Central memory CD4-positive, alpha-beta T cell (primary cell): ENCODE data around the gene PAX1.

ENCODE experiments used
- DNase-seq: peaks from one replicate; pipeline ENCODE4 v3.0.0; 2022

Gene PAX1

DNA sequence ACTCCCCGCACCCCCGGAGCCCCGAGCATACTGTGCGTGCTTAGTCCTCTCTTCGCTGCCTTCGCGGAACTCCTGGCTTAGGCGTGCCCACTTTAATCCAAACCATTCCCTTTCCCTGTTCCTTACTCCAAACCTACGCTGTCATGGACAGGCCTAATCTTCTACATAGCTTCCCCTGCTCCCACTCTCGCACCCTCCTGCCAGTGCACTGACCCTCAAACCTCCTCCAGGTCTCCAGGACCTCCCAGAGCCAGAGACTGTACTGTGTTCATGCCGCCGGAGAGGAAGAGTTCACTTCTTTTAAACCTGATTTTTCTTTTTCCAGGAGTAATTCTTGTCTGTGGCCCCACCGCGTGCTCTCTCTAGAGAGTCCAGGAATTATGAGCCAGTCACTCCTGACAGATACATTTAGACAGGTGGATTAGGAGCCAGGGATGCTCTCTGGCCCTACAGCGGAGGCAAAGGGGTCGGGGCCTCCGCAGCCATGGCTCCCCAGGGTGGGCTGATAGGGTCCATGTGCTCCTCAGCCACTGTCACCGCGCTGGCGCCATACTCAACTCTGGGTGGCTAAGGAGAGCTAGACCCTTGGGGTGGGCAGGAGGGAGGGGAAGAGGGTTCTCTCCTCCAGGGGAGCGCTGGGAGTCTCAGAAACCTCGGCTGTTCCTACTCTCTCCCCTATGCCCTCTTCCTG is 1.6 kb upstream of the PAX1 start:
- DNase-seq: no peak

DNA sequence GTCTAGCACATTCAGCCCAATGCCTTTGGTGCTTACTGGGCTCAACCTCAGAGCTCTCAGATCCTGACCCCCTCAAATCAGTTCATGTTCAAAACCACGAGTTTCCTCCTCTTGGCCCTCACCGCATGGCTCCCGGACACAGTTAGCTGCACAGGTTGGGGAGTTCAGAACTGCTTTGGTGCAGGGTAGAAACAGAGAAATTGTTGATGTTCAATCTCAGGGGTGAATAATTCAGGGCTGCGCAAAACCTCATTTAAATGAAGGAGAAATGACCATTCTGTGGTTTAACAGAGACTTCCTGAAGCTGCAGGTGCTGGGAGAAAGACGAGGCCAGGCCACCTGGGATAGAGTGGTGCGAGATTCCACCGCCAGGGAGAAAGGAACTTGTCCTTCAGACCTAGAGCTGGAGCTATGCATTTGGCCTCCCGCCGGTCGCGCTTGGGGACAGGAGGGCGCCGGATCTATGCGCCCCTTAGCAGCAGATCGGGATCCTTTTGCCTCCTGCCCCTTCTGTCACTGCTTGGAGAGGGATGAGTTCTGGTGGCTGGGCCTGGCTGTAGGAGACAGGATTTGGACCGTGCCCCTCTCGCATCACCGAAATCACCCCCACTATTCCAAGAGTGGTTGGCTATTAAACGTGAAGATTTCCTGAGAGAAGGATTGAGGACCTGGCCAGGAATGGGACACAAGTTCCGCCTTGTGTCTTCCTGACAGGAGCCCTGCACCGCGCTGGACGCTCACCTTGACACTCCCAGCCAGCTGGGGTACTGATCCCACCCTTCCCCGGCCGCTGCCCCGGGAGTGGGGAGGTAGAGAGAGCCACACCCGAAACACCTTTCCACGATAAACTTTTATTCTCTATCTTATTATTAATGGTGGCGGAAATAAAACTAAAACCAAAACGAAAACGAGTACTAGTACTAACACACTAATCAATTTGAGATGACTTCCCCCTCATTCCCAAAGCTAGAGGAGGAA is 767 bp upstream of the PAX1 start:
- DNase-seq: no peak

DNA sequence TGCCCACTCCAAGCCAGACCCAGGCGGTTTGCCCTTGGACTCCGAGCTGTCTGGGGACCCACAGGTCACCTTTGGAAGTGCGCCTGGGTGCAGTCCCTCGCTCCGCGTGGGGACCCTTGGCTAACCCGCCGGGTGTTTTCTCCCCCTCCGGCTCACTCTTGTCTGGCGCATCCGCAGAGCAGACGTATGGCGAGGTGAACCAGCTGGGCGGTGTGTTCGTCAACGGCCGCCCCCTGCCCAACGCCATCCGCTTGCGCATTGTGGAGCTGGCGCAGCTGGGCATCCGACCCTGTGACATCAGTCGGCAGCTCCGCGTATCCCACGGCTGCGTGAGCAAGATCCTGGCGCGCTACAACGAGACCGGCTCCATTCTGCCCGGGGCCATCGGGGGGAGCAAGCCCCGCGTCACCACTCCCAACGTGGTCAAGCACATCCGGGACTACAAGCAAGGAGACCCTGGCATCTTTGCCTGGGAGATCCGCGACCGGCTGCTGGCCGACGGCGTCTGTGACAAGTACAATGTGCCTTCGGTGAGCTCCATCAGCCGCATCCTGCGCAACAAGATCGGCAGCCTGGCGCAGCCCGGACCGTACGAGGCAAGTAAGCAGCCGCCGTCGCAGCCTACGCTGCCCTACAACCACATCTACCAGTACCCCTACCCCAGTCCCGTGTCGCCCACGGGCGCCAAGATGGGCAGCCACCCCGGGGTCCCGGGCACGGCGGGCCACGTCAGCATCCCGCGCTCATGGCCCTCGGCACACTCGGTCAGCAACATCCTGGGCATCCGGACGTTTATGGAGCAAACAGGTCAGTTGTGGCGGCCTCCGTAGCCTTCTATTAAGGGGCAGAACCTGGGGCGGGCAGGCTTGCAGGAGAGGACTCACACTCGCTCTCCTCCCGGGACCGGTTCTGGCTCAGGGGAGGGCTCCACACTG is 1.1 kb downstream of the PAX1 start:
- DNase-seq: no peak

DNA sequence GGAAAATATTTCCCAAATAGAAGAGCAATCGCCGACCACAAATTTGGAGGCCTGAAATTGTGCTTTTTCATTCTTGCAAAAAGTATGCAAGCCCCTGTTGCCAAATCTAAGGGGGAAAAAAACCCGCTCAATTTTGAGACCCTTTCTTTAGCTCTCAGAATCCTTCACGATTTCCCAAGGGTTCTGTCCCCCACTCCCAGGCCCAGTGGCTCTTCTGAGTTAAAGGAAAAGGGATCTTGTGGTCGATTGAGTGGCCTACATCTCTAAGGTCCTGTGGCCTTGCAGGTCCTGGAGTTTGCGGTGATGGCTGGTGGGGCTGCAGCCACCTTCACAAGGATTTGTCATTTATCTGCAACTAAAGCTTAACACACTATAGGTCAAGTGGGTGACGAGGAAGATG is 1.8 kb downstream of the PAX1 start:
- no peak for DNase-seq

DNA sequence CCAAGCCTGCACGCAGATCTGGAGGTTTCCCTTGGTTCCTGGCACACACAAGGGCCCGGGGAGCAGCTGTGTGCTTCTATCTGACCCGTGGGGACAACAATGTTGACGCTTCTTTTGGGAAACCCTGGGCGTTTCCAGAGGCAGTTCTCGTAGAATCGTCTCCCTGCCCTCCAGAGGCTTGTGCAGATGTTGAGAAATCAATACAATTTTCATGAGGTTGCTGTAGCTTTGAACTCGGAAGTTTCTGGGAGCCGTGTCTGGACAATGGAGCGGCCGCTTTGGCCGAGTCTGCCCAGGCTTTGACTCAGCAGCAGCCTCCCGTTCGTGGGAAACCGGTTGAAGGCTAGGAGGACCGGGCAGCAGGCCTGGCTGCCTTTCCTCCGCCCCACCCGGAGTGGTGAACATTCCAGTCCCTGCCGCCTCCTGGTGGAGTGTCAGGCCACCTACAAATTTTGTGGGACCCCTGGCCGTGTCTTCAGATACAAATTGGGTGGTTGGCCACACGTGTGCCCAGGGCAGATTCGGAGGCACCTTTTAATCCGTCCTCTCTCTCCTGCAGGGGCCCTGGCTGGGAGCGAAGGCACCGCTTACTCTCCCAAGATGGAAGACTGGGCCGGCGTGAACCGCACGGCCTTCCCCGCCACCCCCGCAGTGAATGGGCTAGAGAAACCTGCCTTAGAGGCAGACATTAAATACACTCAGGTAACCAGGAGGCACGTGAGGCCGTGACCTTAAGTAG is 2.7 kb downstream of the PAX1 start:
- DNase-seq: no peak

DNA sequence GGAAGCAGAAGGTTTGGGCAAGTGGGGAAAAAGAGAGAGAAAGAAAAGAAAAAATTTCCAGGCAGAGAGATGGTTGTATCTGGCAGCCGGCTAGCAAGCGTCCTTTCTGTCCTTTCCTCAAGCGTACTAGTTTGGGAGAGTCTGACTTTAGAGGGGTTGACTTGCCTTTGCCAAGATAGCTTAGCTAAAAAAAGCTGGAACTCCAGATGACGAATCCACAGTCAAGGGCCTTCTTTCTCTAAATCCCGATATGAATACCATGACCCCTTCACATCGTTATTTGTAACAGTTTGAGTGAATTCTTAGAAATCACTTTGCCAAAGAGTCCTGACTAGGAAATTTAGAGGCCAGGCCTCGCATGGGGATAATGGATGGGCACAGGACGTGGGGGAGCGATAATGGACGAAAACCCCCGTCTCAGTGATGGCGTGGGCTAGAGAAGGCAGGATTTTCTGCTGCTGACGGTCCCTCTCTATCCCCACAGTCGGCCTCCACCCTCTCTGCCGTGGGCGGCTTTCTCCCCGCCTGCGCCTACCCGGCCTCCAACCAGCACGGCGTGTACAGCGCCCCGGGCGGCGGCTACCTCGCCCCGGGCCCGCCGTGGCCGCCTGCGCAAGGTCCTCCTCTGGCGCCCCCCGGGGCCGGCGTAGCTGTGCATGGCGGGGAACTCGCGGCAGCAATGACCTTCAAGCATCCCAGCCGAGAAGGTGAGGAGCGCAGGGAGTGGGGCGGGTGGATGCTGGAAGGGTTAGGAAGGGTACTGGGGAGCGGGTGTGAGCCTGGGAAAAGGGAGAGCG is 3.5 kb downstream of the PAX1 start:
- no peak for DNase-seq

DNA sequence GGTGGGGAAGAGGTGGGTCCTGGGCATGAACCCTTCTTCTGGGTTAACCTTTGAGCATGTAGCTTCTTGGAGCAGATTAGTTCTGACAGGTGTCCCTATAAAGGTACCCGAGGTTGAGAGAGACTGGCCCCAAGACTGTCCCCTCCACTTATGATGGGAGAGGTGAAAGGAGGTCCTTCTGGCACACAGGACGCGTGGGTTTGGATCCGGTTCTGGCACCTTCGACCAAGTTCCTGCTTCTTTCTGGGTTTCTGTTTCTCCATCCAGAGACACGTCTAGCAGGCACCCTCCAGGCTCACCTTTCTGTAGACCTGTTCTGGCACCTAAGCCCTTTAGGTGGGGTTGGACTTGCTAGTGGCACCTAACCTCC is 4.1 kb downstream of the PAX1 start:
- DNase-seq: no peak

DNA sequence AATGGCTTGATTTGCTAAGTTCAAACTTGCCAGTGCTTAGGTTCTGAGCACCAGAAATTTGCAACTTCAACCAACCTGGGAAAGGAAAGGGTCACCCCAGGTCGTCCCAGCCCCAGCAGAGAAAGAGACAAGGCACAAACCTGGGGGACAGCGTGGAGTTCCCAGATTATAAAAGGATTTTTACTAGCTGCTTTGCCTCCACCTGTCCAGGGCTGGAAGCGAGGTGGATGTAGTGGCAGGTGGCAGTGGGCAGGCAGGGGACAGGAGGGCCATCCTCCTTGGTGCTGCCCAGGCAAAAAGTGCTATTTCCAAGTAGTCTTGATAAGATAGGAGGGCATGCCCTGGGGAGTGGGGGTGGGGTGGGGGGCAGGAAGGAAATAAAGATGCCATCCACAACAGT is 4.9 kb downstream of the PAX1 start:
- no peak for DNase-seq

DNA sequence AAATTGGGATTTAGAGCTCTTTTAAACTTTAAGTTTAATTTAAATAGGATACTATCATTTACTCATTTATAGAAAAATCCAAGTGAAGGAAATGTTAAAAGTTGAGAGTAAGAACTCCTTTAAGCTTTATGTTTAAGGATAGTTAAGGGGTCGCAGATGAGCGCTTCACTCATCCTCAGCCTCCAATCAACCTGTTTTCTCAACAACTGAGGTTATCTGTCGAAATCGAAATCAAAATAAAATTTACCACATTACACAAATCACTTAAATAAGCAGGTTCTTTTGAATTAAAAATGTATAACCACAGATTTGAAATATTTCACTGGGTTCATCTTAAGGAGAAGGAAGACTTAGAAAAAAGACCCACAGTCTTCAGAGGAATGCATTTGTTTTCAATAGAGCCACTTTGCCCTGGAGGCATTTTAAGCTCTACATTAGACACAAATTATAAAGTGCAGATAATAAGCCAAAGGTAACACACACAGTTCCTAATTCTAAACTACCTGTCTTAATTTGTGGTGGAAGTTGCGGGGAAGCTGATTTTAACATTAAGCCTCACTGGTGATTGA is 5.5 kb downstream of the PAX1 start:
- DNase-seq: no peak

DNA sequence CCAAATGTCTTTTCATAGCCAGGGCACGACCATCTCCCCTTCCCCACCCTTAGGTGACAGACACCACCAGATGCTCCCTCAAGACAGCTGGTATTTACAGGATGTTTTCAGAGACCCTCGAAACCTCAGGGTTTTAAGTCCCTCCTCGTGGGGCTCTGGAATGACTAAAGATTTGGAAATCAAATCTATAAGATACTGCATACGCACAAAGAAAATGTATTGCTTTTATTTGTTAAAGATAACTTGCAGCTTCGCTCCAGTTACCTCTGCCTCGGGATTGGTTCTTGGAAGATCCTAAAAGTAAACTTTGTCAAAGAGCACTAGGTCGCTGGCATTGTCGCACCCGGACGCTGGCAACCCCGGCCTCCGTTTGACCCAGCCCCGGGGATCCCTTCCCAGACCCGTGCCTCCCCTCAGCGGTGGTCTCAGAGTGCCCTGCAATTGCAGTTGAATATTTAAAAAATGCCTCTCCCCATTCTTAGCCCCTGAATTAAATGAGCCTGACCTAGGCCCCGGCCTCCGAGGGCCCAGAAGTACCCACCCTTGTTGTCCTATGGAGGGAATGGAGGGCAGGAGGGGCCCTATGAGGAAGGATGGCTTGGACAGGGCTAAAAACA is 7.1 kb downstream of the PAX1 start:
- no peak for DNase-seq

DNA sequence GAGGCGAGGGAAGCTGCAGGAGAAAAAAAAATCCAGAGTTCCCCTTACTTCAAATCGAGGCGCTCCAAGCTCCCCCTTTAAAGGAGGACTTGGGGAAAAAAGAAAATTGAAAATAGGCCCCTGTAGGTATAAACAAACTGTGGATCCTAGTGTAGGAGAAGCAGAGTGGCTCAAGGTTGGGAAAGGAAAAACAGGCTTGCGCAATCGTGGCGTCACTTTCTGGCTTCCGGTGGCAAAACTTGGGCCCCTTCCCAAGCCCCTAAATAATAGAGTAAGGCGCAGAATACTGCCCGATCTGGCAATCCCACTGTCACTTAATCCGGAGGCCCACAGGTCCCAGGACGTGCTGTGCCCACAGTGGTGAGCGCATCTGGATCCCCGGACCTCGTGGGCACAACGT is 8.0 kb downstream of the PAX1 start:
- no peak for DNase-seq

DNA sequence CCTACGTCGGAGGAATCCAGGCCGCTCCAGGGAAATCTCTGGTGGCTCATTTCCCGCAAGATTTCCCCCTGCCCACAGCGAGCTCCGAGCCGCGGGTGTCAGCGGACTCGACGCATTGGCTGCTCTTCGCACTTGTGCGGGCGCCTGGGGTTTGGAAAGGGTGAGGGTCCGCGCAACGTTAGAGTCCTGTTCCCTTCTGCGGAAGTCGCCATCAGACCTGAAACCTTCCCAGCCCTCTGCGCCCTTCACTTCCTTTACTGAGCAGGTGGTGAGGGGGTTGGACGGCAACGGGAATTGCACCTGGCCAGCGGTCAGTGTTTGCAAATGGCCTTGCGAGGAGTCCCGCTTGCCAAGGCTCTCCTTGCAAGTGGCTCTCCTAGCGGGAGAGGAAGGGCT is 8.4 kb downstream of the PAX1 start:
- no peak for DNase-seq

DNA sequence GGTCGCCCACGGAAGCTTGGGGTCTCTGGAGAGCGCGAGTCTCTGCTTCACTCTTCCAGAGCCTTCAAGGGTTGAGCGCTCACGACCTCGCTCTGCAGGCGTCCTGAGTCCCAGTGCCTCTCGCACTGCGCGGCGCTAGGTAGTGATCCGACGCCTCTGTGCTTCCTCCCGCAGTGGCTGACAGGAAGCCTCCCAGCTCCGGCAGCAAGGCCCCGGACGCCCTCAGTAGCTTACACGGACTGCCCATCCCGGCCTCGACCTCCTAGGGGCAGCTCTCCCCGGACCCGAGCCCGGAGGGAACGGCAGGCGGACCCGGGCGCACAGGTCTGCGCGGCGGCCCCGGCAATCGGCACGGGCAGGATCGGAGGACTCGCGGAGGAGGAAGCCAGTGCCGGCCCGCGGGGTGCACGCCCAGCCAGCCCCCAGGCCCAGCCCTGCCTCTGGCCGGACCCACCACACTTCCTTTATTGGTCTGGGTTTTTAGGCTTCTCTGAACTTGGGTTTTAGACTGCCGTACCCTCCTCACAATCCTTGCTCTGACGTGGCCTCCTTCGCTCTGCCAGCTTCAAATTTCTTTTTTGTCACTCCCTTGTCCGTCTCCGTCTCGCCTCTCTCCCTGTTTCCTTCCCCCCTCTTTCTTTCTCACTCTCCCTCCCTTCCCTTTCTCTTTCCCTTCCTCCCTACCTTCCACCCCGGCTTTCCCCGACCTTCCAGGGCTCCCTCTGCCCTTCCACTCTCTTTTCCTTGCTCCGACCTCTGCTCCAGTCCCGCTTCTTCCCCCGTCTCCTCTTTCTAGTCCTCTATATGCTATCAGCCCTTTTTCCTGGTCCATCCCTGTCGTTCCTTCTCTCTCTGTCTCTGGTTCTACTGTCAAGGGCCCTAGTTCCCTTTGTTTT is 9.1 kb downstream of the PAX1 start:
- no peak for DNase-seq

DNA sequence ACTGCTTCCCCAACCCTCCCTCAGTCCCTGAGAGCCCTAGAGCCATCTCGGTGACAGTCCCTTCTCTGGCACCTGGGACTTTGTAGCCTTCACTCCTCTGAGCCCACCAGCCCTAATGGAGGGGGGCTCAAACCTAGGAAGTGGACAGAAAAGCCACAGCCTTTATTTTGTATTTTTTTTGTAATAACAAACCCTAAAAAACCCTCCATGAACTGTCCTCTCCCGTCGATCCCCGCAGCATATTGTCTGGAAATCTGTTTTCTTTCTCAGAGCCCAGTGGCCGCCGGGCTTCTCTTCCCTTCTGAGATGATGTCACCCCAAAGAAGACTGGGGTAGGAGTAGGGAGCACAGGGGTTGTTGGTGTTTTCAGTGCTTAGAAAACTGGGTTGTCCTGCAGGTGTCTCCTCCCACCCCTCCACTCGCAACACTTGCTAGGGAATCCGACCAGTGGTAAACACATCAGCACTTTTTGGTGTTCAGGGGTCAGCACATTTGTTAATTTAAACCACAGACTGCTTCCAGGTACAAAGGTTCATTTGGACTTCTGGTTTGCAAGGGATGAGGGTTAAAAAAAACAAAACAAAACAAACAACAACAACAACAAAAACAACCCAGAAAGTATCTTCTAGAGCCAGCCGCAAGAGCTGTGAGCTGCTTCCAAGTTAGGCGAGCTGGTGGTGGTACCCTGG is 9.9 kb downstream of the PAX1 start:
- no peak for DNase-seq

DNA sequence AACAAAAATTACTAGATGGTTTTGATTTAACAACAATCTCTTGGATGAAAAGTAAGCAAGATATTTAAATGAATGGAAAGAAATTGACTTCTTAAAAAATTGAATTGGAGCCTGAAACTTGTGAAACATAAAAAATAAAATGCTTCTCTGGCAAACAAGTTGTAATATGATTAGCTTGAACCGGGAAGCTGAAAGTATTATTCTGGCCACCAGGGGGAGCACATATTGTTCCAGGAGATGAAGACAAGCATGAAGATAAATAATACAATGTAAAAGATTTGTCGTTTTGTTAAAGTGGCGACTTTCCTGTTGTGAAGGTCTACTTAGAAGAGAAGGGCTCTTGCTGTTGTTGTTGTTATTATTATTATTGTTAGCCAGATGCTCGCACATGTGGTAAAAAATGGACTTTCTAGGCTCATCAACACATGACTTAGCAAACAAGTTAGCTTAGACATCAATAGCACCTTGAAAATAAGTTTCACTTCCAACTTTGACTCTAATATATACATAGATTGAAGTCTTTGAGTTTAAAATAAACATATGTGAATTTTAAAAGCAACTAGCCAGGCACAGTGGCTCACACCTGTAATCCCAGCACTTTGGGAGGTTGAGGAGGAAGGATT is 14.2 kb downstream of the PAX1 start:
- no peak for DNase-seq

DNA sequence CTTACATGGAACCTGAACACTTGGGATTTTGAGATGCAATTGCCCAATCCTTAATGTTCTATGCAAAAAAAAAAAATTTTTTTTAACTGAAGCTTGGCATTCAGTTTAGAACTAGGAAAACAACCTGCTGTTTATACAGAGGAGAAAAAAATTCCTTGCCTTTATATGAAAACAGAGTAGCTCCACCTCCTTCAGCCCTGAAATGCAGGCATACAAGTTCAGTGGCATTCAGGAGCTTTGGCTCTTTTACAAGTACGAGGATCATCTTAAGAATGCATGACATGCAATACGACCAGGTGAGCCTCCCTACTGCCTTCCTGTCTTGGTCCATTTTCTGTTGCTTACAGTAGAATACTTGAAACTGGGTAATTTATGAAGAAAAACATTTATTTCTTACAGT is 20.4 kb downstream of the PAX1 start:
- DNase-seq: no peak

DNA sequence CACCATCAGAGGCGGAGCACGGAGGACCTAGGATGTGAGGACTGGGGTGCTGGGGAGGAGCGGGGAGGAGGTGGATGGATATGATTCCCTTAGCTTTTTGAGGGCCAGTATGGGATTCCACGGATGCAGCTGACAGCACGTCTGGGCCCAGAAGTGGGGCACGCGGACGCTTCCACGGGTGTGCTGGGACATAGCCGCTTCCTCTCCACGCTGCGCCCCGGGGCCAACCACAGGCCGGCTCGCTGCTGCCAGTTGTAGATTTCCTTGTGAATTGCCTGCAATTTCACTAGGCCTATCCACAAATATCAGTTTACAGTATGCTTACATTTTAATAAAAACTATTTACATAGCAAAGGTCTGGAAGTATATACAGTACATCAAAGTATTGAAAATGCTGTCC is 23.9 kb downstream of the PAX1 start:
- DNase-seq: no peak

DNA sequence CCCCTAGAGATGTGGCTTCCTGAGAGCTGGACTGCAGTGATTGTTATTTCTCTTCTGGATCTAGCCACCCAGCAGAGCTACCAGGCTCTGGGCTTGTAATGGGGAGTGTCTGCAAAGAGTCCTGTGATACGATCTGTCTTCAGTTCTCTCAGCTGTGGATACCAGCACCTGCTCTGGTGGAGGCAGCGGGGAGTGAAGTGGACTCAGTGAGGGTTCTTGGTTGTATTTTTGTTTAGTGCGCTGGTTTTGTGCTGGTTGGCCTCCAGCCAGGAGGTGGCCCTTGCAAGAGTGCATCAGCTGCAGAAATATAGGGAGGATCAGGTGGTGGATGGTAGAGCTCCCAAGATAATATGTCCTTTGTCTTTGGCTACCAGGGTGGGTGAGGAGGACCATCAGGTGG is 33.7 kb downstream of the PAX1 start:
- DNase-seq: no peak

DNA sequence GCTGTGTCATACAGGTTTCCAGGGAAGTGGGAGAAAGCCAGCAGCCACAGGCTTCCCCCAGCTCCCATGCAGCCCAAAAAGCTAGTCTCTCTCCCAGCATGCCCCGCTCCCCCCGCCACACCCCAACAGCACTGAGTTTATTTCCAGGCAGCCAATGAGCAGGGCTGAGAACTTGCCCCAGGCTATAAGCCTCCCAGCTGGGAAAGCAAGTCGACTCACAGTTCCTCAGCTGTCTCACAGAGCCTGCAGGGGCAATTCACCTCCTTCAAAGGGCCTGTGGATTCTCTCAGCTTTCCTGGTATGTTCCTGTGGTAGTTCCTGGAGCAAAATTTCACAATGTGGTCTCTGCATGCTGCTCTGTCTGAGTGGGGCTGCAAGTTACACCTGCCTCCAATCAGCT is 34.2 kb downstream of the PAX1 start:
- DNase-seq: no peak
